Measurements from ENCODE around the gene KRT34. TPM values are rescaled to one million over a fixed set of nuclear protein-coding genes. Genes with fewer than 3 reads are reported as not detected.

Gene KRT34
- polyA plus RNA-seq, 1 of the 3 experiments (the other 2 are of a cell fraction): 0.08 TPM

GRCh38 chr17:41332239-41332638 lies 49.9 kb downstream of the KRT34 start:
- Histone ChIP-seq H3K4me2 (no peak overlapping the region), H2AFZ (ENCODE audit: low read depth) (no peak overlapping the region), H3K9me2 (no peaks in the 10 kb centered on the region), H3F3A (replicated peaks; ENCODE audit: insufficient read depth) (no peaks in the 10 kb centered on the region), H3K27ac (ENCODE audit: low read depth in 2 of 2, low read length in 1 of 2) (no peak overlapping the region), H3K36me3 (replicated peaks in 1 of 2; ENCODE audit: control insufficient read depth in 1 of 2, insufficient read depth in 2 of 2, low read length in 1 of 2) (no peaks in the 10 kb centered on the region), H3K9ac (no peak overlapping the region), H3K4me1 (ENCODE audit: control insufficient read depth in 1 of 2, insufficient read depth in 2 of 2, low read depth in 1 of 2, low read length in 1 of 2) (no peaks in the 10 kb centered on the region), H3K27me3 (ENCODE audit: insufficient read depth) (no peaks in the 10 kb centered on the region), H3K79me2 (ENCODE audit: insufficient read depth) (no peaks in the 10 kb centered on the region), H3K9me3 (no peaks in the 10 kb centered on the region), H4K20me1 (ENCODE audit: insufficient read depth) (no peaks in the 10 kb centered on the region), H3K4me3 (ENCODE audit: low read depth in 2 of 2, low read length in 1 of 2) (no peak overlapping the region)
- TF ChIP-seq TEAD4 (IDR thresholded peaks at IDR 0.05; ENCODE audit: borderline replicate concordance, insufficient read depth): no peak
- TF ChIP-seq PBX3 (IDR thresholded peaks at IDR 0.05): no peak
- TF ChIP-seq TCF12 (IDR thresholded peaks at IDR 0.05): no peak
- no peak for TF ChIP-seq RXRA (IDR thresholded peaks at IDR 0.05; ENCODE audit: borderline replicate concordance, low read depth)
- POLR2A ChIA-PET: no interaction called here
- CTCF ChIA-PET: interaction anchor here (0.8 to 1.8 kb wide), 3 partner anchors 10 to 217 kb away, joined by 3 to 16 read pairs (median 4); no protein-coding TSS in a partner anchor
- DNase-seq: no peak
- 13% methylated on average over 1 of the region's 2 CpGs for WGBS (ENCODE audit: low lambda C conversion rate)

- Histone ChIP-seq H4K20me1 (ENCODE audit: insufficient read depth) (no peaks in the 10 kb centered on the region), H3K79me2 (ENCODE audit: insufficient read depth) (no peaks in the 10 kb centered on the region), H3K4me1 (ENCODE audit: control insufficient read depth in 1 of 2, insufficient read depth in 2 of 2, low read depth in 1 of 2, low read length in 1 of 2) (no peaks in the 10 kb centered on the region), H2AFZ (ENCODE audit: low read depth) (no peak overlapping the region), H3K9me2 (no peaks in the 10 kb centered on the region), H3K27ac (ENCODE audit: low read depth in 2 of 2, low read length in 1 of 2) (no peak overlapping the region), H3K4me3 (ENCODE audit: low read depth in 2 of 2, low read length in 1 of 2) (no peak overlapping the region), H3K9me3 (no peaks in the 10 kb centered on the region), H3K27me3 (ENCODE audit: insufficient read depth) (no peaks in the 10 kb centered on the region), H3F3A (replicated peaks; ENCODE audit: insufficient read depth) (no peaks in the 10 kb centered on the region), H3K9ac (no peak overlapping the region), H3K36me3 (replicated peaks in 1 of 2; ENCODE audit: control insufficient read depth in 1 of 2, insufficient read depth in 2 of 2, low read length in 1 of 2) (no peaks in the 10 kb centered on the region), H3K4me2 (no peak overlapping the region)
- POLR2A ChIA-PET: no interaction called here
- 31% methylated on average over 6 of the region's 7 CpGs for WGBS (ENCODE audit: low lambda C conversion rate)
- no peak for DNase-seq
- TF ChIP-seq ZBTB33 (IDR thresholded peaks at IDR 0.05; ENCODE audit: borderline replicate concordance, low read depth) (no peak), SIN3A (IDR thresholded peaks at IDR 0.05; ENCODE audit: borderline replicate concordance, low read depth, low read length) (no peak), USF1 (IDR thresholded peaks at IDR 0.05; ENCODE audit: borderline replicate concordance, low read depth) (no peak), MEF2A (IDR thresholded peaks at IDR 0.05; ENCODE audit: borderline replicate concordance, low read depth) (no peak), USF2 (IDR thresholded peaks at IDR 0.05; ENCODE audit: borderline replicate concordance, low read depth, low read length) (no peak), RXRA (IDR thresholded peaks at IDR 0.05; ENCODE audit: borderline replicate concordance, low read depth) (no peak), TCF12 (IDR thresholded peaks at IDR 0.05) (no peak), RCOR1 (IDR thresholded peaks at IDR 0.05; ENCODE audit: low read length) (no peak), JUND (IDR thresholded peaks at IDR 0.05) (no peak), FOXJ3 (CRISPR knock-in tag; IDR thresholded peaks at IDR 0.05) (no peak), CHD2 (IDR thresholded peaks at IDR 0.05; ENCODE audit: low read length, partially characterized antibody) (no peak), NFIC (IDR thresholded peaks at IDR 0.05; ENCODE audit: borderline replicate concordance) (no peak), RAD21 (IDR thresholded peaks at IDR 0.05; ENCODE audit: low read length) (no peak), IRF3 (IDR thresholded peaks at IDR 0.05; ENCODE audit: low read depth, low read length) (no peak), GABPA (IDR thresholded peaks at IDR 0.05; ENCODE audit: low read depth) (no peak)
- CTCF ChIA-PET: interaction anchor here (0.6 to 1.8 kb wide), 4 partner anchors 9 to 317 kb away, joined by 3 to 16 read pairs (median 4); no protein-coding TSS in a partner anchor
Observed at GRCh38 chr17:41331606-41332005, 50.5 kb downstream of the KRT34 start.
